GM21619 (cell line): ENCODE measurements around the gene ACOX3.
"Not testable (repeated sequence)": the region's sequence is repeated elsewhere in the genome, so short reads cannot be mapped to it uniquely, and the experiment has no call there.

ENCODE experiments used
- ATAC-seq: cut with Tn5 transposase; IDR thresholded peaks from one replicate; pipeline ENCODE4 v1.9.1; 2021; ENCODE audit not compliant: unreplicated experiment

ACOX3 gene

DNA sequence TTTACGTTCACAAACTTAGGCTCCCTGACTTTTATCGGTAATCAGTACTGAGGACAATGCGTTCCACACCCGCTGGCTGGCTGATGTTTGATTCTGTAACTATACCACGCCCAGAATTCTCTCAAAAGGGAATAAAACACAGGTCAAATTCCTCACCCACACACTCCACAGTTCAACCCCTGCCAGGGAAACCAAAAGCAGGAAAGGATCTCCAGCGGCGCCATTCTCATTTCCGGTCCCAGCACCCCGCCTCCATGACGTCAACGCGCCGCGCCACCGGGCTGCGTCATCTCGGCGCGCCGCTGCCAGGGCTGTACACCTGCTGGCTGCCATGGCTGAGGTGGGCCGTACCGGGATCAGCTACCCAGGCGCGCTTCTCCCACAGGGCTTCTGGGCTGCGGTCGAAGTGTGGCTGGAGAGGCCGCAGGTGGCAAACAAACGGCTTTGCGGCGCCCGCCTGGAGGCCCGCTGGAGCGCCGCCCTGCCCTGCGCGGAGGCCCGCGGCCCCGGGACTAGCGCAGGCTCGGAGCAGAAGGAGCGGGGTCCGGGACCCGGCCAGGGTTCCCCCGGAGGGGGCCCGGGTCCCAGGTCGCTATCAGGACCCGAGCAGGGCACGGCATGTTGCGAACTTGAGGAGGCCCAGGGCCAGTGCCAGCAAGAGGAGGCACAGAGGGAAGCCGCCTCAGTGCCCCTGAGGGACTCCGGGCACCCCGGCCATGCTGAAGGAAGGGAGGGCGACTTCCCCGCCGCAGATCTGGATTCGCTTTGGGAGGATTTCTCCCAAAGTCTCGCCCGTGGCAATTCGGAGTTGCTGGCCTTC is at the start of gene ACOX3, which contains the start of gene TRMT44:
TSS of gene ACOX3 (minus strand) at position 232 of the 820 bp plus-strand sequence. CDS start 24,202 bp downstream, outside the sequence.
TSS of gene TRMT44 (plus strand) at position 286 of the 820 bp plus-strand sequence. CDS start at position 332, 46 bp downstream.
- peak; percentile 81 for ATAC-seq

DNA sequence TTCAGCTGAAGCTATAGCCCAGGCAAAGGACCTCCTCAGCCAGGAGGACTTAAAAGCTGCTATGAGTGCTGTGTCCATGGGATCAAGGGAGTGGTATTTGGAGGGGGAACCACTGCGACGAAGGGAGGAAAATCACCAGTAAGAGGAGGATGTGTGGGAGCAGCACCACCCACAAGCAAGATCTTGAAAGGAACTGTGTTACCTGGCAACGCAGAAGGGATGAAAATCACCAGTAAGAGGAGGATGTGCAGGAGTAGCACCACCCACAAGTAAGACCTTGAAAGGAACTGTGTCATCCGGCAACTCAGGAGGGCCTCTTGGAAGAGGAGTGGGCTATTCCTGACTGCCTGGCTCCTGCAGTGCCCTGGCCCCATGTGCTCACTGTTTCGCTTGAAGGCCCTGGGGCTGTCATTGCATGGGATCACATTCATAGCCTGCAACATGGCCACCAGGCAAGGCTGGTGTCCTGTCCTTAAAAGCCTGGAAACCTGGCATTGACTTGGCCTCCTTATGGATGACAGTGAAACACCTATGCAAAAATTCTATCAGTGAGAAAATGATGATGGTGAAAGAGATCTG is 48.4 kb upstream of the ACOX3 start:
- no peak for ATAC-seq

DNA sequence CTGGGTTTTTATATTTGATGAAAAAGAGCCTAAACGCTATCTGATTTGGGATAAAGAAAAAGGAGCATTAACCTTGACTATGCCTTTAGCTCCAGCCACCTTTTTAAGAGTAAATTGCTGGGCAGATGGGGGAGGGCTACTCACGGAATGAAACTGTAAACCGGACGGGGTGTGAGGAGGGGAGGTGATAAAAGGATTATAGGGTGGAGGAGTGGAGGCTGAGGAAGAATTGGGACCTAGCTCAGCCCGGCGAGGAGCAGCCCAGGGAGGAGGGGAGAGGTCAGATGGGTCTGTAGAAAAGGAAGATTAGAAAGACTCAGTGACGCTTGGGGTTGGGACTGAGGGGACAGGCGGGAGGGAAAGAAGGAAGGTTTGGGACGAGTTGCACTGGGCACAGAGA is 46.1 kb upstream of the ACOX3 start:
- not testable (repeated sequence) for ATAC-seq

DNA sequence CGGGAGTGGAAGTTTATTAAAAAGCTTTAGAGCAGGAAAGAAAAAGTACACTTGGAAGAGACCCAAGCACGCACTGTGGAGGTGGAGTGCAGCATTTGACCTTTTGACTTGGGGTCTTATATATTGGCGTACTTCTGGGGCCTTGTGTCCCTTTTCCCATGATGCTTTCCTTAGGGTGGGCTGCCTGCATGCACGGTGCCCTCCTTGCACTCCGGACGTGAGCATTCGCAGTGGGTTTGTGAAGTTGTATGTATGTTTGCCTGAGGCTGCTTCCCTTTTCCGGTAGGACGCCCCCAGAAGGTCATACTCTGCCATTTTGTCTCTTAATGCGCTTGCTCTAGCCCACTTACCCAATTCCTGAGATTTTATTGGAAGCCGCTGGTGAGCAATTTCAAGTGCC is 39.7 kb upstream of the ACOX3 start:
- no peak for ATAC-seq

DNA sequence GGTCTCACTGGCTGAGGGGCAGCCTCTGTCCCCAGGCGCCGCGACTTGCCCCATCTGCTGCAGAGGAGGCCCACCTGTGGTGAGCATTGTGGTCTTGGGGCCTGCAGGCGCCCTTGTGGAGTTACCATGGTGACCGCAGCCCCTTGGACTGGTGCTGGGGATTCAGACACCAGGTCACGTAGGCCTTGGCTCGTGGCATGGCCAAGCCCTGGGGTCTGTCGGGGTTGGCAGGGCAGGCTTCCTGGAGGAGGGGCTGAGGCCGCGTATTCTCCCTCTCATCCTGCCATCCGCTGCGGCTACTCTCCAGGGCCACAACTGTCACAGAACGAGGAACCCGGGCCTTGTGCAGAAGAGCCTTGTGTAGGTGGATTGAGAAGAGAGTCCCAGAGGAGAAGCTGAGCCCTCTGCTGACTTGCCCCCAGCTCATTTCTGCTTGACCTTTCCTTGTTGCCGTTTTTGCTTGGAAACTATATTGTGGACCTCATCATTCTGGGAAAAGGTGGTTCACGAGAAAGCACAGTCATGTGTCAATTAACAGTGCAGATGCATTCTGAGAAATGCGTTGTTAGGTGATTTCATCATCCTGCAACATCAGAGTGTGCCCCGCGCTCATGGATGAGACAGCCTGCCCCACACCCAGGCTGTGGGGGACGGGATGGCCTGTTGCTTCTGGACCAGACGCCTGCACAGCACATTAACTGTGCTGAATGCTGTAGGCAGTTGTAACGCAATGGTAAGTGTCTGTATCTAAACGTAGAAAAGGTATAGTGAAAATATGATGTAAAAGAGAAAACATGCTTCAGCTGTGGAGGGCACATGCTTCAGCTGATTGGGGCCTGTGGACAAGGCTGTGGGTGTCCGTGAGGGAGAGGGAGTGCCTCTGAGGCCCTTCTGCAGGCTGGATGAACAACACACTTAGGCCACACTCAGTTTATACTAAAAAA is 38.5 kb upstream of the ACOX3 start:
- no peak for ATAC-seq

DNA sequence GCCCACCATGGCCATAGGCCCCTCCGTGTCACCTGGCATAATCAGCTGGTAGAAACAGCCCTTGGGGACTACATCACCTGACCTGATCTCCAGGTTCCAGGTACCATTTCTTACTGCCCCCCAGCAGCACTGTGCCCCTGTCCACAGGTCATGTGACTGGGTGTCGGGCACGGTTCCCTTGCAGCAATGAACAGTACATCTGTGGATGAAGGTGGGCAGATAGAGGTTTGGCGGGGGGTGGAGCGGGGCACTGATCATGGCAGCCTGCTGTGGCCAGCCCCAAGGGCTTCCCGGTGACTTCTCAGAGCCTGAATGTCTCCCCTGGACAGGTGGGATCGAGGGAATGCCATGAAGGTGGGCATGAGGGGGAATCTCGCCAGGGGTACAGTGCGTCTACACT is 37.8 kb upstream of the ACOX3 start:
- ATAC-seq: no peak

DNA sequence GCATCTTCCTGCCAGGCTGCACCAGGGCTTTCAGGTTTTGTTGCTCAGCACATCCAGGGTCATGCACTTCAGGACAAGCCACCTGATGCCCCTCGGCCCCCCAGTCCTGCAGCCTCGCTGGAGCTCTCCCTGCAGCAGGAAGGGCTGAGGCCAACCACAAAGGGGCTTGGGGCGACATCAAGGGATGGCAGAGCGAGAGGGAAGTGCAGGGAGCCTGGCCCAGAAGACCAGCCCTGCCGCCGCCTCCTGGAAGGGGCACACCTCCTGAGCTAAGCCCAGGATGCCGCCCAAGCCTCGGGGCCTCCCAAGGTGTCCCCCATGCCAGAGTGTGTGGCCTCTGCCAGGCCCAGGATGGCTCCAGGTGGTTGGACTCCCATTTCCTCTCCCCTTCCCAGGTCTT is 37.2 kb upstream of the ACOX3 start:
- no peak for ATAC-seq

DNA sequence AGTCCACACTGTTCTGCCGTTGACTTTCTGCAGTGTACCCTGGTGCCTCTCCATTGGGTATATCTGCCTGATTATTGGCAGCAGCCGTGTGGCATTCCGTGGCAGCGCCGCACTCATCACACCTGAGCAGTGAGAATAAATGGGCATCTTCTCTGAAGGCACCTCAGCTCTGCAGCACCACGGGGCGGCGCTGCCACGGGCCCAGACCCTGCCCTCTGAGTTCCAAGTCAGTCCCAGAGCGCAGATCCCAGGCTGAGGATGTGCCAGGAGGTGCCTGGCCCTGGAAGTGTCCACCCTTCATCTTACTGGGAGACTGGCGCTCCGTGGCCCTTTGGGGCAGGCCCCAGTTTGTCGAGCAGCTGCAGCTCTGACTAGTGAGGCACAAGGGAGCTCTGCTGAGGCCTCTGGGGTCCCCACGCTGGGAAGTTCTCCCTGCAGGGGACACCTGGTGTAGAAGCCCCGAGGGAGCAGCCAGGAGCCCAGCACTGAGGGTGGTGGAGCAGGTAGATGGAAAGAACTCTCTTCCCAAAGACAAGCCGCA is 36.6 kb upstream of the ACOX3 start:
- ATAC-seq: no peak

DNA sequence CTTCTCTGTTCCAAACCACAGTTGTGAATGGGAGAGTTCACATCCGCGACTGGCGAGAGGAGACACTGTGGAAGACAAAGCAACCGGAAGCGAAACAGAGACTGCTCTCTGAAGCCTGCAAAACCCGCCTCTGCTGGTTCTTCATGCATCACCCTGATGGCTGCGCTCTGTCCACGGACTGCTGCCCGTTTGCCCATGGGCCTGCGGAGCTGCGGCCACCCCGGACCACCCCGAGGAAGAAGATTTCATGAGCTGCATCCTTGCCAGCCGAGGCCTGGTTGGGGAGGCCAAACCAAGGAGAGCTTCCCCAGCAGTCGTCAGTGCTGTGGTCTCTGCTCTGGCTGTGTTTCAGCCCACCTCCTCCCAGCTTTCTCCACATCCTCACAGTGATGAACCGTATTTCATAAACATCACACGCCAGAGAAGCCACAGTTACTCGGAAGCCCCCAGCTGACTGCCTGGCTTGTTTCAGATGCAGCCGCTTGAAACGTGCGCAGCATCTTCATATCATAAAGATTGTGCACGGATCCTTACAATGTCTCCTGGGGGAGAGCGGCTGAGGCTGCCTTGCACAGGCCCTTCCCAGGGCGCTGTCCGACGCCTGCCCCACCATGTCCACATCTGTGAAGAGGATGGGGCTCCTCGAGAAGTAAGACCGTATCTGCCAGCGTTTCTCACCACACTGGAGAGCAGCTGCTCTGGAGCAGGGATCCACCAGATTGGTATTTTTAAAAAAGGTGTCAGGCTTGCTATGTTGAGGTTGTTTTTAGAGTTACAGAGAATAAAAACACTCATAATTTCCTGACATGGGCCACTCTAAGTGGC is 35.4 kb upstream of the ACOX3 start:
- ATAC-seq: no peak

DNA sequence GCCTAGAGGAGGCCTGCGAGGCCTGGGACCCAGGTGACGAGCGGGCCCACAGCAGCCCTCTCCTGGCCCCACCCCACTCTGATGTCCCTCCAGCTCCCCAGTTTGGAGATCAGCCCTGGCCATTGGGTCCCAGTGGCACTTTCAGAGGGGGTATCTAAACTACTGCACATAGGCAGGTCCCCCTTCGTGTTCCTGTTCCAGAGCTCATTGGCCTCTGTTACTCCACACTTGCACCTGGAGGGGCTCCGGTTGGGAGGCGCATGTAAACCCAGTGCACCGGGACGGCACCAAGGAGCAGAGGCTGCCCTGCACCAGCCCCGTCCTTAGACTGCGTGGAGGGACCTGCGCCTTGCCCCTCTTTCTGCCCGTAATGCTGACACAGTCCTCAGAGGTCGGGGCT is 34.3 kb upstream of the ACOX3 start:
- no peak for ATAC-seq

DNA sequence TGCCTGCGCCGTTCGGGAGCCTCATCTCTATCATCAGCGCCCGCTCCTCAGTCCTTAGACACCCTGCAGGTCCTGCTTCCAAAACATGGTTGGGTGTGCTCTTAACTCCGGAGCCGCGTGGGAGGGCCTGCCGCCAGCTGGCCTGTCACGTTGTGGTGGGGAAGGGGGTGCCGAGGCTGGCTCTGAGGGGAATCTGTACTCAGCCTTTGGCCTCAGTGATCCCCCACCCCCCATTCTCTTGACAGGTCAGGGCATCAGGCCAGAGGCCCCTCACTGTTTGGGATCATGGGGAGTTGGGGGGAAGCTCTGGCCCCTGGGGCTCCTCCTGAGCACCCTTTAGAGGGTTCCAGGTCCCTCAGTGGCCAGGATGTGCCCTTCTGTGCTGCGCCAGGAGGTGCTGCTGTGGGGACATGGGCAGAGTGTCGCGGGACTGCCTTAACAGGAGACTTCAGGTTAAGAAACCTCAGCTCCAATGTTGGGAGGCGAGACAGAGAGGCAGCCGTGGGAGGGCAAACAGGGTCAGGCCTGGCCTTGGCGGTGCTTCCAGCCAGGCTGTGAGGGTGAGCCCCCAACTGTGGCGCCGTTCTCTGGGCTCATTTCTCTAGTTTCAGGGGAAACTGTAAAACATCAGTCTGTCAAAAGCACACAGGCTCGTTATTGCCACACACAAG is 33.5 kb upstream of the ACOX3 start:
- ATAC-seq: no peak

DNA sequence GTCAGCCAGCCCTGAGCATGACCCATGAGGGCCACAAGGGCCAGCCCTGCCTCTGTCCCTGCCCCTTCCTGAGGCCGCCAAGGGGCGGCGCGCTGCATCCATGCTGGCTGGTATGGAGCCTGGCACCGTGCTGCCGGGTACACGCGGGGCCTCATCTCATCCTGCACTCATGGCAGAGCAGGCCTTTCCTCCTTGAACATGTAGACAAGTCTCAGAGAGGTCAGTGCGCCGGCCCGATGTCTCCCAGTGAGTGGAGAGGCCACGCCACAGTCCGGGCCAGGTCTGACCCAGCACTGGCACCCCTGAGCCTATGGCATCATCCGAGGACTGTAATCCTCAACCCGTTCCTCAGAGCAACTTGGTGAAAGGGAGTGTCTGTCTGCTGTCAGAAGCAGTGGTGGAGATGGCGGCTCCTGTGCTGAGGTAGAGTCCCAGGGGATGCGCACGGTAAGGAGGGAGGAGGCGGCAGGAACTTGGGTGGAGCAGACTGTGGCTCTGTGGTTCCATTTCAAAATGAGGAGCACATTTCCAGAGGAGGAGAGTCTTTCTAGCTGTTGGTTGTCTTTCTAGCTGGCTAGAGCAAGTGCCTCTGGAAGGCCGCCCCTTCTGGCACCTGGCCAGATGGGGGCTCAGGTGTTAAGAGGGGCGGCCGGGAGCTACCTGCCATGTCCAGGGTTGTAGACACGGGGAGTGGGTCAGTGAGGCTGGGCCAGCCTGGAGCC is 32.8 kb upstream of the ACOX3 start:
- ATAC-seq: no peak

DNA sequence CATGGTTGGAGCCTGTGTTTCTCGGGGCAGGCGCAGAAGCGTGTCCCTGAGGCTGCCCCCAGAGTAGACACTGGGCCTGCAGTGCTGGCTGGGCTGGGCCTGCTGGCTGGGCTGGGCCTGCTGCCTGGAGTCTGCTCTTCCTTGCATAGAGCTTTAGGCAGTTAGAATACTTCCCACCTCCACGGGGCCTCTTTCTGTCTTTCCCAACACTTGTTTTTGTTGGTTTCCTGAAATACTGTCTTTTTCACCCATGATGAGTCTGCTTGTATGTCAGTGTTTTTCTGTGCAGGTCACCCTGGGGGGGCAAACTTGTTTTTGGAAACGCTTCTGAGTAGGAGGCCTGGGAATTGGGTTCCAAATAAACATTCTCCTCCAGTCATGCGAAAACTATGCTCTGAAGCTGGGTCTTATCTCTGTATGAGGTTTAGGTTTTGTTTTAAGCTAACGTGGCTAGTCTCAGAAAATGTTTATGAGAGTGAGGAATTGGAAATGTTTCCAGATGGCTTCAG is 32.2 kb upstream of the ACOX3 start:
- ATAC-seq: no peak

DNA sequence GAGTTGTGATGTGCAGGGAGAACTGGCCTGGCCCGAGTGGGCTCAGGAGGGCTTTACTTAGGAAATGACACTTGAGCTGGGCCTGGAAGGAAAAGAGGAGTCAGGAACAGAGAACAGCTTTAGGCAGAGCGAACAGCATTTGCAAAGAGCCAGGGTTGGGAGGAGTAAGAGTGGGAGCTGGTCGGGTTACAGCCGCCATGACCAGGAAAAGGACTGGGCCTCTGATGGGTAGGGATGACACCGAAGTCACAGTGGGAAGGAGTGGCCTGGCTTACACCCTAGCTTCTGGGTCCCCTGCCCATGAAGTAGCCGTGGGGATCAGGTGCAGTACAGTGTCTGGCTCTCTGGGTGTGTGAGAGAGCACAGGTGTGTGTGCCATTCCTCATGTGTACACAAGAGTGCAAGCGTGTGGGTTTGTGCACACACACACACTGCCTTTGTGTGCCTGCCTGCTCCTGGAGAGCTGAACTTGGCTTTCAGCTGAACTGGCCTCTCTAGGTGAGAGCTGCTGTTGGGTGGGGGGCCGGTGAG is 31.7 kb upstream of the ACOX3 start:
- no peak for ATAC-seq

DNA sequence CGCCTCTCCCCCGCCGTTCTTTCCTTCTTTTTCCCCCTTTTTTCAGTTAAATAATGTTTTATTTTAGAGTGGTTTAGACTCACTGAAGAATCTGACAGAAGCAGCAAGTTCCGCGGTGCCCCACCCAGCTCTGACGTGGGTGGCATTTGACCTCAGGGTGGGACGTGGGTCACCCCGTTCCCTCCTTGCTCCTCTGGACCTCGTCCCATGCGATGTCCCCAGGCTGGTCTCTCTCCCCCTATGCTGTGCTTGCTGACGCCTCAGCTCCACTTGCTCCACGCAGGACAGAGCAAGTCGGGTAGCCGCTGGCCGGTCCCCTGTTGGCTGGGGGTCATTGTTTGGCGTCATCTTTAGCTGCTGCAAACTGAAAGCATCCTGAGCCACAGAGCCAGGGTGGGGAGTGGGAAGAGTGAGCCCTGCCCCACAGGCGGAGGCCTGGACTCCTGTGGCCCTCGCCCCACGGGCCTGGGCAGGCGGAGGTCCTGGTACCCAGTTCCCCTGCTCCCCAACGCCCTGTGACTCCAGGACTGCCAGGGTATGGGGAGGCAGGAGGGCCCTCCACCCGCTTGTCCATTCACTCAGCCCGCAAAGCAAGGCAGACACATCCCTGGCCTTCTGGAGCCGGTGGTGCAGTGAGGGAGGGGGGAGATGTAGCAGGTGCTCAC is 30.8 kb upstream of the ACOX3 start:
- no peak for ATAC-seq

DNA sequence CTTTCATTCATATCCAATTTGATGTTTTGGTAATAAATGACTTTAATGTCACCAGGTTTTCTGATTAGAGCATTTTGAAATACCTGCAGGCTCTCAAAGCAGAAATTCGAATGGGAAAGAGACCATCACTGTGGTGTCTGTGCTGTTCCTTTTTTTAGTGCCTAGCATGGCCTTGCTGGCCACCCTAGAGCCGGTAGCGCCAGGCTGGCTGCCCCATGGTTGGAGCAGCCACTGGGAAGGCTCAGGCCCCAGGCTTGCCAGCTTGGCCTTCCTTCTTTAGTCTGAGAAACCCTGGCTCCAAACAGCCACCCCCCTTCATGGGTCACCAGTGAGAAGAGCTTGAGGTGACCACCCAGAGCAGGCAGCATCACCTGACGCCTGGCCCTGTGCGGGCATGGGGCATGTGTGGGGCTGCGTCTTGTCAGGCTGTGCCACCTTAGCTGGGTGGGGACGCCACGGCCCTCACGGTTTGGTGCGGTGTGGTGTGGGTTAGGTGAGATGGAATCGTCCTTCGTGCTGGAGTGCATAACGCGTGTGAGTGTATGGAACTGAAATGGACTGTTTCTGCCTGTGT is 30.0 kb upstream of the ACOX3 start:
- no peak for ATAC-seq

DNA sequence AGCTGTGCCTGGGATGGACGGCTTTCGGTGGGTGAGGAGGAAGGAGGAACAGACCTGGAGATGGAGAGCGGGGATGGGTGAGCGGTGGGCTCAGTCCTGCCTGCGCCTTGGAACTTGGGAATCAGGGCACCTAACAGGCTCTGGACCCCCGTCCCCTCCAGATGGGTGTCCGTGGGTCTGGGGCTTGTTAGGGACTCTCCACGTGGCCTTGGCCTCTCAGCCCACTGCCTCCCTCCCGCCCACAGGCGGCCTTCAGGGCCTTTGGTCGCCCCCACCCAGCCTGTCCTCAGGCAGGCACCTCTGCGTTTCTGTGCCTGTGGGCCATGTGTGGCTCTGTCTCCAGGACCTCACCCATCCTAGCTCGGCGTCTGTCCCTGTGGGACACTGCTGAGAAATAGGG is 29.0 kb upstream of the ACOX3 start:
- ATAC-seq: no peak
